Measurements from ENCODE around the gene NIM1K. TPM values are rescaled to one million over a fixed set of nuclear protein-coding genes. Genes with fewer than 3 reads are reported as not detected.

Gene NIM1K
- total and polyA plus RNA-seq, 12 donors, result 0.07 to 0.42 (median 0.22) TPM; not detected in 2

GRCh38 chr5:43242196-43242595 is 50.2 kb downstream of the NIM1K start:
- Histone ChIP-seq H3K27me3 (peaks cover 0 to 18% (median 0%) of the 10 kb centered on the region in 7 donors), H3K27ac (no peak overlapping the region), H3K9me3 (no peaks in the 10 kb centered on the region), H3K4me3 (no peak overlapping the region), H3K36me3 (no peaks in the 10 kb centered on the region), H3K4me1 (no peaks in the 10 kb centered on the region)
- intact Hi-C loops (cut with DNase I), result no loop called here
- no peak for ATAC-seq
- no peak for DNase-seq
- no peak for TF ChIP-seq CTCF (IDR thresholded peaks at IDR 0.05)
- 50 to 78% methylated on average over 1 of the region's 1 CpG for WGBS, 2 donors

GRCh38 chr5:43243270-43243669 is 51.2 kb downstream of the NIM1K start:
- TF ChIP-seq CTCF (IDR thresholded peaks at IDR 0.05), result no peak
- ATAC-seq (no peak), DNase-seq (no peak)
- Histone ChIP-seq H3K27me3 (peaks cover 0 to 18% (median 0%) of the 10 kb centered on the region in 7 donors), H3K9me3 (no peaks in the 10 kb centered on the region), H3K36me3 (no peaks in the 10 kb centered on the region), H3K4me3 (no peak overlapping the region), H3K27ac (no peak overlapping the region), H3K4me1 (no peaks in the 10 kb centered on the region)
- intact Hi-C loops (cut with DNase I), result no loop called here

- no peaks in the 10 kb centered on the region for H3K4me1 ChIP-seq
These were observed 53.0 kb downstream of the NIM1K start for GRCh38 chr5:43244823-43245565.

GRCh38 chr5:43245724-43246385 is 53.8 kb downstream of the NIM1K start:
- H3K4me1 ChIP-seq, result no peaks in the 10 kb centered on the region
- no peaks in the 10 kb centered on the region for H3K9me3 ChIP-seq
- no peak for TF ChIP-seq CTCF (IDR thresholded peaks at IDR 0.05)
- ATAC-seq (no peak), DNase-seq (no peak)
- H3K27me3 ChIP-seq, result peaks cover 0 to 18% (median 0%) of the 10 kb centered on the region in 7 donors
- intact Hi-C loops (cut with DNase I), result no loop called here
- no peak overlapping the region for H3K4me3 ChIP-seq
- 92 to 97% methylated on average over 19 of the region's 19 CpGs for WGBS, 2 donors
- H3K27ac ChIP-seq, result no peak overlapping the region
- no peaks in the 10 kb centered on the region for H3K36me3 ChIP-seq

More at GRCh38 chr5:43244823-43245565, 53.0 kb downstream of the NIM1K start:
- H3K36me3 ChIP-seq, result no peaks in the 10 kb centered on the region
- no peak for TF ChIP-seq CTCF (IDR thresholded peaks at IDR 0.05)
- no peaks in the 10 kb centered on the region for H3K9me3 ChIP-seq
- DNase-seq (no peak), ATAC-seq (no peak)
- no peak overlapping the region for H3K27ac ChIP-seq
- H3K4me3 ChIP-seq, result no peak overlapping the region
- intact Hi-C loops (cut with DNase I), result no loop called here
- peaks cover 0 to 18% (median 0%) of the 10 kb centered on the region in 7 donors for H3K27me3 ChIP-seq
- WGBS, 2 donors, result 79 to 81% methylated on average over 11 of the region's 11 CpGs
